ENCODE measurements around the gene TMEM220.

DNA sequence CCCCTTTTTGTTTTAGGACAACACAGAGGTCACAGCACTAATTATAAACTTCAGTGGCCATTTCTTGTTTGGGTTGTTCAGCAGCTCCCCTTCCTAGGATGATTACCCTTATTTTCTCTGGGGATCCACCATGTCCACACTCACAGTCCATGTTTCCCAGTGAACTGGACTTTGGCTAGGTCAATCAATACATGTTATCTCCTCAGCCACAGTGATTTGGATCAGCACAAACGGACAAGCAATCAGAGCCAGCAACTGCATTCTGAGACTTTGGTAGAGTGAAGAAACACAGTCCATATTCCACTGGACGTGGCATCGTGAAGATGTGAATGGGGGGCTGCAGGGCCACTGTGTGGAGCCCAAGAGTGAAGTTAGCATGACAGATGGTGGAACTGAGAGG lies 4.6 kb downstream of the TMEM220 start:
- TF ChIP-seq, protein P1, sequence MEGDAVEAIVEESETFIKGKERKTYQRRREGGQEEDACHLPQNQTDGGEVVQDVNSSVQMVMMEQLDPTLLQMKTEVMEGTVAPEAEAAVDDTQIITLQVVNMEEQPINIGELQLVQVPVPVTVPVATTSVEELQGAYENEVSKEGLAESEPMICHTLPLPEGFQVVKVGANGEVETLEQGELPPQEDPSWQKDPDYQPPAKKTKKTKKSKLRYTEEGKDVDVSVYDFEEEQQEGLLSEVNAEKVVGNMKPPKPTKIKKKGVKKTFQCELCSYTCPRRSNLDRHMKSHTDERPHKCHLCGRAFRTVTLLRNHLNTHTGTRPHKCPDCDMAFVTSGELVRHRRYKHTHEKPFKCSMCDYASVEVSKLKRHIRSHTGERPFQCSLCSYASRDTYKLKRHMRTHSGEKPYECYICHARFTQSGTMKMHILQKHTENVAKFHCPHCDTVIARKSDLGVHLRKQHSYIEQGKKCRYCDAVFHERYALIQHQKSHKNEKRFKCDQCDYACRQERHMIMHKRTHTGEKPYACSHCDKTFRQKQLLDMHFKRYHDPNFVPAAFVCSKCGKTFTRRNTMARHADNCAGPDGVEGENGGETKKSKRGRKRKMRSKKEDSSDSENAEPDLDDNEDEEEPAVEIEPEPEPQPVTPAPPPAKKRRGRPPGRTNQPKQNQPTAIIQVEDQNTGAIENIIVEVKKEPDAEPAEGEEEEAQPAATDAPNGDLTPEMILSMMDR (IDR thresholded peaks at IDR 0.05) = no peak
- no peak for TF ChIP-seq POLR2A (IDR thresholded peaks at IDR 0.05)

Measured in adrenal gland (tissue), 5 donors.